ENCODE data around the gene PEX7. TPM values are rescaled to one million over a fixed set of nuclear protein-coding genes. Genes with fewer than 3 reads are reported as not detected.
A peak's percentile ranks its signal among the peaks of the same experiment; 100 is the strongest.

Gene PEX7
- total RNA-seq, 1 donor from 2014 or later, result 12.5 TPM

- no peak overlapping the region for H3K4me3 ChIP-seq (ENCODE audit: low read depth, low read length)
- TF ChIP-seq, protein P1, sequence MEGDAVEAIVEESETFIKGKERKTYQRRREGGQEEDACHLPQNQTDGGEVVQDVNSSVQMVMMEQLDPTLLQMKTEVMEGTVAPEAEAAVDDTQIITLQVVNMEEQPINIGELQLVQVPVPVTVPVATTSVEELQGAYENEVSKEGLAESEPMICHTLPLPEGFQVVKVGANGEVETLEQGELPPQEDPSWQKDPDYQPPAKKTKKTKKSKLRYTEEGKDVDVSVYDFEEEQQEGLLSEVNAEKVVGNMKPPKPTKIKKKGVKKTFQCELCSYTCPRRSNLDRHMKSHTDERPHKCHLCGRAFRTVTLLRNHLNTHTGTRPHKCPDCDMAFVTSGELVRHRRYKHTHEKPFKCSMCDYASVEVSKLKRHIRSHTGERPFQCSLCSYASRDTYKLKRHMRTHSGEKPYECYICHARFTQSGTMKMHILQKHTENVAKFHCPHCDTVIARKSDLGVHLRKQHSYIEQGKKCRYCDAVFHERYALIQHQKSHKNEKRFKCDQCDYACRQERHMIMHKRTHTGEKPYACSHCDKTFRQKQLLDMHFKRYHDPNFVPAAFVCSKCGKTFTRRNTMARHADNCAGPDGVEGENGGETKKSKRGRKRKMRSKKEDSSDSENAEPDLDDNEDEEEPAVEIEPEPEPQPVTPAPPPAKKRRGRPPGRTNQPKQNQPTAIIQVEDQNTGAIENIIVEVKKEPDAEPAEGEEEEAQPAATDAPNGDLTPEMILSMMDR (conservative IDR thresholded peaks at IDR 0.05; ENCODE audit: low read depth, low read length), result no peak
- DNase-seq (ENCODE audit: low read depth), result no peak
These were observed 5.7 kb upstream of the PEX7 start for GRCh38 chr6:136816656-136817055.

DNA sequence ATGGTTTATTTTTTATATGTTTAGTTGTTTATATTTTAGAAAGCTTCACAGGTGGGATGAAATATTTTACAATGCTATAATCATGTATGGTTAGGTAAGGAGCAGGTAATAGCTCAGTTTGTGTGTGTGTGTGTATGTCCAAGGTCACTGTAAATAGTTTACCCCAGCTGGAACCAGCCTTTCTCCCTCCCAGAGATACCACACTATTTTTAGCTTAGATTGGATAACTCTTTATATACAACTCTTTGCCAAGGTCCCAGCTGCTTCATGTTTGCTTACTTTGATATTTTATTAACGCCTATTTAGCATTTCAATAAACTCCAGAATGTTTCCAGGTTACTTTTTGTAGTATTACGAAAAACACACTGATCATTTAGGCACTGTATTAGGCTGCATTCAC, 1.8 kb upstream of the PEX7 start:
- no peak for DNase-seq (ENCODE audit: low read depth)
- TF ChIP-seq, protein P1 (conservative IDR thresholded peaks at IDR 0.05; ENCODE audit: low read depth, low read length), result no peak
- no peak overlapping the region for H3K4me3 ChIP-seq (ENCODE audit: low read depth, low read length)

DNA sequence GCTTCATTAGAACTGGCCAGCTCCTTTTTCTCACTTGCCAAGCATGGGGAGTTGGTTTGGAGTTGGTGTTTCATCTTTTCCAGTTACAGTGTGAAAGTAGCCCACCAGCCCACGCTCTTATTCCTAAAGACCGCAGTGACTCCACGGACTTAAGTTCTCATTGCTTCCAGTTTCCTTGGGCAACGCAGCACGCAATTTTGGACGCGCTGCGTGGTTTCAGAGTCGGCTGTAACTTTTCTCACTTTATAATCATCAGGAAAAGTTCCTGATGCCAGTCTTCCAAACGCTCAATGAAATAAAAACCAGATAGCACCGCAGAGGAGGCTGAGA, 381 bp upstream of the PEX7 start:
- peak overlapping the region; percentile 66 for H3K4me3 ChIP-seq (ENCODE audit: low read depth, low read length)
- no peak for DNase-seq (ENCODE audit: low read depth)
- TF ChIP-seq, protein P1 (conservative IDR thresholded peaks at IDR 0.05; ENCODE audit: low read depth, low read length), result no peak

DNA sequence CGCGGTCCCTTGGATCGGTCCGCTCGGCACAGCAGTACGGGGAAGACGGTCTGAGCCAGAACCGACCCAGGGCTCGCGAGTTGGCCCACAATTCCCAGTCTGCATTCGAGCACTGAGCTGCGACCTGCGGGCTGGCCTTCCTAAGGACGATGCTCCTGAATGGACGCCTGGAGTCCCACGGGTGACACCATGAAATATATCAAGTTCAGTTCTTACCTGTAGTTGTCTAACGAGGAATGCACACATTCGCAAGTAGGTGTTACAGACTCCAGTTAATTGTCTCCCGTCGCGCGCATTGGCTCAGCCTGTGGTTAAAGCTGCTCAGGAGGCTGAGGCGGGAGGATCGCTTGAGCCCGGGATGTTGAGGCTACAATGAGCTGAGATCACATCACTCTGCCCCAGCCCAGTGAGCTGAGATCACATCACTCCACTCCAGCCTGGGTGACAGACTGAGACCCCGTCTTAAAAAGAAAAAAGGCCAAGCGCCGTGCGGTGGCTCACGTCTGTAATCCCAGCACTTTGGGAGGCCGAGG, 802 bp downstream of the PEX7 start:
- peak overlapping the region; percentile 66 for H3K4me3 ChIP-seq (ENCODE audit: low read depth, low read length)
- TF ChIP-seq, protein P1 (conservative IDR thresholded peaks at IDR 0.05; ENCODE audit: low read depth, low read length), result no peak
- DNase-seq (ENCODE audit: low read depth), result no peak

GRCh38 chr6:136826216-136826615, 3.8 kb downstream of the PEX7 start:
- no peak for DNase-seq (ENCODE audit: low read depth)
- TF ChIP-seq, protein P1 (conservative IDR thresholded peaks at IDR 0.05; ENCODE audit: low read depth, low read length), result no peak
- H3K4me3 ChIP-seq (ENCODE audit: low read depth, low read length), result no peak overlapping the region

DNA sequence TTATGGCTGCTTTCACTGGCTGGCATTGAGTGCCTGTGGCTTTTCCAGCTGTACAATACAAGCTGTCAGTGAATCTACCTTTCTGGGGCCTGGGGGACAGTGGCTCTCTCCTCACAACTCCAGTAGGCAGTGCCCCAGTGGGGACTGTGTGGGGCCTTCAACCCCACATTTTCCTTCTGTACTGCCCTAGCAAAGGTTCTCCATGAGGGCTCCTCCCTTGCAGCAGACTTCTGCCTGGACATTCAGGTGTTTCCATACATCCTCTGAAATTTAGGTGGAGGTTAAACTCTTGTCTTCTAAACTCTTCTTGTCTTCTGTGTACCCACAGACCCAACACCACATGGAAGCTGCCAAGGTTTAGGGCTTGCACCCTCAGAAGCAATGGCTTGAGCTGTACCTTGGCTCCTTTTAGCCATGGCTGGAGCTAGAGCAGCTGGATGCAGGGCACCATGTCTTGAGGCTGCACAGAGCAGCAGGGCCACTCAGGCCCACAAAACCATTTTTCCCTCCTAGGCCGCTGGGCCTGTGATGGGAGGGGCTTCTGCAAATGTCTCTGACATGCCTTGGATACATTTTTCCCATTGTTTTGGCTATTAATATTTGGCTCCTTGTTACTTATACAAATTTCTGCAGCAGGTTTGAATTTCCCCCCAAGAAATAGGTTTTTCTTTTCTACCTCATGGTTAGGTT, 9.6 kb downstream of the PEX7 start:
- H3K4me3 ChIP-seq (ENCODE audit: low read depth, low read length), result no peak overlapping the region
- DNase-seq (ENCODE audit: low read depth), result no peak
- TF ChIP-seq, protein P1 (conservative IDR thresholded peaks at IDR 0.05; ENCODE audit: low read depth, low read length), result no peak

Measured in epithelial cell of proximal tubule (primary cell).